Lower lobe of right lung (tissue), 2 donors: ENCODE measurements around the gene MAP3K15. TPM values are rescaled to one million over a fixed set of nuclear protein-coding genes. Genes with fewer than 3 reads are reported as not detected.

Experiments used
- ATAC-seq, 2 donors: fragments of 200-7000 bp; cut with Tn5 transposase; one replicate each; pipeline ENCODE4 v1.9.1; 2020 to 2022; ENCODE audit warnings: mild to moderate bottlenecking in 2 of 2, moderate library complexity in 2 of 2
- DNase-seq: peaks from one replicate; pipeline ENCODE4 v3.0.0-alpha.2; 2020
- H3K27ac ChIP-seq: fragments of 200-600 bp; one replicate; pipeline ENCODE4 v1.8.0; 2022
- H3K27me3 ChIP-seq: fragments of 200-600 bp; one replicate; pipeline ENCODE4 v1.8.0; 2022; ENCODE audit warnings: low read depth
- H3K36me3 ChIP-seq: fragments of 200-600 bp; one replicate; pipeline ENCODE4 v1.8.0; 2022; ENCODE audit warnings: mild to moderate bottlenecking
- H3K4me1 ChIP-seq: fragments of 200-600 bp; one replicate; pipeline ENCODE4 v1.8.0; 2022
- H3K4me3 ChIP-seq: fragments of 200-600 bp; one replicate; pipeline ENCODE4 v1.8.0; 2022; ENCODE audit warnings: mild to moderate bottlenecking
- H3K9me3 ChIP-seq: fragments of 200-600 bp; one replicate; pipeline ENCODE4 v1.8.0; 2022
- intact Hi-C: fragments of 100-400 bp; cut with DNase I; formaldehyde crosslinking; loops from one replicate; pipeline ENCODE4 v1.11.0; 2022
- long read RNA-seq: library from polyadenylated mRNA; unstranded; transcript quantifications from one replicate; pipeline ENCODE4 v2.0.0, GENCODE V29; 2021
- total RNA-seq: library from RNA; stranded (reverse); fragmentation: NEBNext Ultra II Directional; extraction: Animal tissue kit (Norgen Biotek cat#: 25700); gene quantifications from one replicate; pipeline ENCODE4 v1.2.1, GENCODE V29; 2021
- TF ChIP-seq, protein P1 (sequence below): fragments of 200-600 bp; IDR thresholded peaks from one replicate; pipeline ENCODE4 v1.8.0; 2022; ENCODE audit warnings: antibody characterized with exemption, mild to moderate bottlenecking
- donor health status: DM: no; HTN: yes; CAD: no; lungs with severe emphysema.

MAP3K15 gene, protein sequence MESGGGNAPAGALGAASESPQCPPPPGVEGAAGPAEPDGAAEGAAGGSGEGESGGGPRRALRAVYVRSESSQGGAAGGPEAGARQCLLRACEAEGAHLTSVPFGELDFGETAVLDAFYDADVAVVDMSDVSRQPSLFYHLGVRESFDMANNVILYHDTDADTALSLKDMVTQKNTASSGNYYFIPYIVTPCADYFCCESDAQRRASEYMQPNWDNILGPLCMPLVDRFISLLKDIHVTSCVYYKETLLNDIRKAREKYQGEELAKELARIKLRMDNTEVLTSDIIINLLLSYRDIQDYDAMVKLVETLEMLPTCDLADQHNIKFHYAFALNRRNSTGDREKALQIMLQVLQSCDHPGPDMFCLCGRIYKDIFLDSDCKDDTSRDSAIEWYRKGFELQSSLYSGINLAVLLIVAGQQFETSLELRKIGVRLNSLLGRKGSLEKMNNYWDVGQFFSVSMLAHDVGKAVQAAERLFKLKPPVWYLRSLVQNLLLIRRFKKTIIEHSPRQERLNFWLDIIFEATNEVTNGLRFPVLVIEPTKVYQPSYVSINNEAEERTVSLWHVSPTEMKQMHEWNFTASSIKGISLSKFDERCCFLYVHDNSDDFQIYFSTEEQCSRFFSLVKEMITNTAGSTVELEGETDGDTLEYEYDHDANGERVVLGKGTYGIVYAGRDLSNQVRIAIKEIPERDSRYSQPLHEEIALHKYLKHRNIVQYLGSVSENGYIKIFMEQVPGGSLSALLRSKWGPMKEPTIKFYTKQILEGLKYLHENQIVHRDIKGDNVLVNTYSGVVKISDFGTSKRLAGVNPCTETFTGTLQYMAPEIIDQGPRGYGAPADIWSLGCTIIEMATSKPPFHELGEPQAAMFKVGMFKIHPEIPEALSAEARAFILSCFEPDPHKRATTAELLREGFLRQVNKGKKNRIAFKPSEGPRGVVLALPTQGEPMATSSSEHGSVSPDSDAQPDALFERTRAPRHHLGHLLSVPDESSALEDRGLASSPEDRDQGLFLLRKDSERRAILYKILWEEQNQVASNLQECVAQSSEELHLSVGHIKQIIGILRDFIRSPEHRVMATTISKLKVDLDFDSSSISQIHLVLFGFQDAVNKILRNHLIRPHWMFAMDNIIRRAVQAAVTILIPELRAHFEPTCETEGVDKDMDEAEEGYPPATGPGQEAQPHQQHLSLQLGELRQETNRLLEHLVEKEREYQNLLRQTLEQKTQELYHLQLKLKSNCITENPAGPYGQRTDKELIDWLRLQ (N-terminal part only)
- total RNA-seq = 3.2 TPM
- long read RNA-seq, partial matches to known transcripts = 2 of 3 reads
- long read RNA-seq, other reads (novel, unspliced or antisense) = 1 of 3 reads

DNA sequence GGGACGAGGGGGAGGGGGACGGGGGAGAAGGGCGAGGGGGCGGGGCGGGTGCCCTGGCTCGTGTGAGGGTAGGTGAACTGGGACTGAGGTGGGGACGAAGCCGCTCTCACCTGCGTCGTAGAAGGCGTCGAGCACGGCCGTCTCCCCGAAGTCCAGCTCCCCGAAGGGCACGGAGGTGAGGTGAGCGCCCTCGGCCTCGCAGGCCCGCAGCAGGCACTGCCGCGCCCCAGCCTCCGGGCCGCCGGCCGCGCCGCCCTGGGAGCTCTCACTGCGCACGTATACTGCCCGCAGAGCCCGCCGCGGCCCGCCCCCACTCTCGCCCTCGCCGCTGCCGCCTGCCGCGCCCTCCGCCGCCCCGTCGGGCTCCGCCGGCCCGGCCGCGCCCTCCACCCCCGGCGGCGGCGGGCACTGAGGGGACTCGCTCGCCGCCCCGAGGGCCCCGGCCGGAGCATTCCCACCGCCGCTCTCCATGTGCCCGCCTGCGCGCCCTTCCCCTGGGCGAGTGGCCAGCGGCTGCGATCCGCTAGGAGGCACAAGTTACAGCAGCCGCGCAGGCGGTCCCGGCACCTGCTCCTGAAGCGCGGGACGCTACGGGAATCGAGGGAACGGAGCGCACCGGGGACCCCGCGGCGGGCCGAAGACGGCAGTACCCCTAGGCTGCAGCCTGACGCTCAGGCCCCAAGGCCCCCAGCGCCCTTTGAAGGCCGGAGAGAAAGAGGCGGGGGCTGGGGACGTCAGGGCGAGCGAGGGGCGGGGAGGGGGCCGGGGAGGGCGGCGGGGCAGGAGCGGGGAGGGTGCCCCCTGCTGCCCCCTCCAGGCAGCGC lies at the start of gene MAP3K15:
Gene MAP3K15 (minus strand): TSS at position 718 of the 824 bp plus-strand sequence. CDS start 247 bp downstream, at position 471.
- Histone ChIP-seq H3K4me3 (peak within 1 kb of the TSS; percentile 48), H3K27me3 (peaks cover 6% of the 10 kb centered on the region), H3K27ac (no peak within 1 kb of the TSS), H3K4me1 (peaks cover 4% of the 10 kb centered on the region), H3K9me3 (no peaks in the 10 kb centered on the region), H3K36me3 (no peaks in the 10 kb centered on the region)
- ATAC-seq = peak; percentile 68 to 80
- TF ChIP-seq, protein P1, sequence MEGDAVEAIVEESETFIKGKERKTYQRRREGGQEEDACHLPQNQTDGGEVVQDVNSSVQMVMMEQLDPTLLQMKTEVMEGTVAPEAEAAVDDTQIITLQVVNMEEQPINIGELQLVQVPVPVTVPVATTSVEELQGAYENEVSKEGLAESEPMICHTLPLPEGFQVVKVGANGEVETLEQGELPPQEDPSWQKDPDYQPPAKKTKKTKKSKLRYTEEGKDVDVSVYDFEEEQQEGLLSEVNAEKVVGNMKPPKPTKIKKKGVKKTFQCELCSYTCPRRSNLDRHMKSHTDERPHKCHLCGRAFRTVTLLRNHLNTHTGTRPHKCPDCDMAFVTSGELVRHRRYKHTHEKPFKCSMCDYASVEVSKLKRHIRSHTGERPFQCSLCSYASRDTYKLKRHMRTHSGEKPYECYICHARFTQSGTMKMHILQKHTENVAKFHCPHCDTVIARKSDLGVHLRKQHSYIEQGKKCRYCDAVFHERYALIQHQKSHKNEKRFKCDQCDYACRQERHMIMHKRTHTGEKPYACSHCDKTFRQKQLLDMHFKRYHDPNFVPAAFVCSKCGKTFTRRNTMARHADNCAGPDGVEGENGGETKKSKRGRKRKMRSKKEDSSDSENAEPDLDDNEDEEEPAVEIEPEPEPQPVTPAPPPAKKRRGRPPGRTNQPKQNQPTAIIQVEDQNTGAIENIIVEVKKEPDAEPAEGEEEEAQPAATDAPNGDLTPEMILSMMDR = no peak
- DNase-seq = peak; percentile 59
- intact Hi-C loops = no loop called here

DNA sequence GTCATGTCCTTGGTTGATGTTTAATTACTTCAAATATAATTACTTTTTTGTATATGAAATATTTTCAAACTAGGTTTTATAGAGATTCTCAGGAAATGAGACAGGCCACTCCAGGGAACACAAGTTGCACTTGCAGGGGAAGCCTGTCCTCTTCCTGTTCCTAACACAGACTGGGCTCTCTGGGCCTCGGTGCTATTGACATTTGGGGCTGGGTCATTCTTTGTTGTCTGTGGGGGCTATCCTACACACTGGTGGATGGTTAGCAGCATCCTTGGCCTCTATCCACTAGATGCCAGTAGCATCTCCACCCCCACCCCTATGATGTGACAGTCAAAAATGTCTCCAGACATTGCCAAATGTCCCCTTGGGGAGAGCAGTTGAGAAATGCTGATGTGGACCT lies 49.3 kb upstream of the MAP3K15 start:
- Histone ChIP-seq H3K27me3 (no peaks in the 10 kb centered on the region), H3K9me3 (no peaks in the 10 kb centered on the region), H3K36me3 (peaks cover 3% of the 10 kb centered on the region), H3K4me1 (peaks cover 6% of the 10 kb centered on the region), H3K27ac (no peak overlapping the region), H3K4me3 (no peak overlapping the region)
- ATAC-seq (no peak), DNase-seq (no peak)
- intact Hi-C loops = no loop called here
- TF ChIP-seq, protein P1 = no peak

- no peak for ATAC-seq
- DNase-seq = no peak
- Histone ChIP-seq H3K4me3 (no peak overlapping the region), H3K27me3 (no peaks in the 10 kb centered on the region), H3K9me3 (no peaks in the 10 kb centered on the region), H3K27ac (no peak overlapping the region), H3K36me3 (no peaks in the 10 kb centered on the region), H3K4me1 (peaks cover 6% of the 10 kb centered on the region)
- intact Hi-C loops = no loop called here
- TF ChIP-seq, protein P1 = no peak
Observed at GRCh38 chrX:19563746-19564145, 48.4 kb upstream of the MAP3K15 start.

GRCh38 chrX:19563327-19563726 lies 48.0 kb upstream of the MAP3K15 start:
- ATAC-seq (no peak), DNase-seq (no peak)
- H3K4me1 ChIP-seq = peaks cover 6% of the 10 kb centered on the region
- H3K4me3 ChIP-seq = no peak overlapping the region
- intact Hi-C loops = no loop called here
- H3K36me3 ChIP-seq = no peaks in the 10 kb centered on the region
- H3K27me3 ChIP-seq = no peaks in the 10 kb centered on the region
- no peak overlapping the region for H3K27ac ChIP-seq
- H3K9me3 ChIP-seq = no peaks in the 10 kb centered on the region
- TF ChIP-seq, protein P1 = no peak
